ENCODE measurements around the gene S100PBP. TPM values are rescaled to one million over a fixed set of nuclear protein-coding genes. Genes with fewer than 3 reads are reported as not detected.

S100PBP gene
- total and polyA plus RNA-seq, 2 donors (not counting 1 experiment from before 2014, with no cell fraction given): 36.3 to 41.8 TPM

DNA sequence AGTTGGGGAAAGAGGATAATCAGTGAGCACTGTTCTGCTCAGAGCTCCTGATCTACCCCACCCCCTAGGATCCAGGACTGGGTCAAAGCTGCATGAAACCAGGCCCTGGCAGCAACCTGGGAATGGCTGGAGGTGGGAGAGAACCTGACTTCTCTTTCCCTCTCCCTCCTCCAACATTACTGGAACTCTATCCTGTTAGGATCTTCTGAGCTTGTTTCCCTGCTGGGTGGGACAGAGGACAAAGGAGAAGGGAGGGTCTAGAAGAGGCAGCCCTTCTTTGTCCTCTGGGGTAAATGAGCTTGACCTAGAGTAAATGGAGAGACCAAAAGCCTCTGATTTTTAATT lies 43.0 kb upstream of the S100PBP start:
- Histone ChIP-seq H3K9ac (ENCODE audit: insufficient read depth, low read length) (no peak overlapping the region), H3K4me1 (ENCODE audit: control insufficient read depth, extremely low read depth, insufficient read depth, low read length) (peaks cover 3% of the 10 kb centered on the region), H3K9me3 (ENCODE audit: control insufficient read depth, insufficient read depth, low read depth, low read length) (no peaks in the 10 kb centered on the region), H4K20me1 (ENCODE audit: control insufficient read depth, extremely low read depth, insufficient read depth, low read length) (no peaks in the 10 kb centered on the region), H3K36me3 (ENCODE audit: control insufficient read depth, insufficient read depth, low read length) (peaks cover 23% of the 10 kb centered on the region), H3K79me2 (ENCODE audit: control insufficient read depth, insufficient read depth, low read length) (no peaks in the 10 kb centered on the region), H3K4me3 (replicated peaks in 1 of 4; ENCODE audit: control extremely low read depth in 1 of 4, insufficient read depth in 1 of 4, low read depth in 3 of 4, low read length in 4 of 4) (no peak overlapping the region), H3K27me3 (ENCODE audit: control insufficient read depth, insufficient read depth, low read length) (no peaks in the 10 kb centered on the region), H2AFZ (ENCODE audit: low read length) (no peak overlapping the region), H3K4me2 (ENCODE audit: extremely low read depth, insufficient read depth, low read length) (no peak overlapping the region), H3K27ac (ENCODE audit: insufficient read depth, low read length) (no peak overlapping the region)
- TF ChIP-seq CTCF (conservative IDR thresholded peaks at IDR 0.05 in 1 of 2, IDR thresholded peaks at IDR 0.05 in 1 of 2; ENCODE audit: low read depth in 1 of 2, low read length in 2 of 2) (no peak), EZH2 (IDR thresholded peaks at IDR 0.05; ENCODE audit: low read length, missing control alignments) (no peak)
- DNase-seq (ENCODE audit: low read depth in 2 of 2): no peak

DNA sequence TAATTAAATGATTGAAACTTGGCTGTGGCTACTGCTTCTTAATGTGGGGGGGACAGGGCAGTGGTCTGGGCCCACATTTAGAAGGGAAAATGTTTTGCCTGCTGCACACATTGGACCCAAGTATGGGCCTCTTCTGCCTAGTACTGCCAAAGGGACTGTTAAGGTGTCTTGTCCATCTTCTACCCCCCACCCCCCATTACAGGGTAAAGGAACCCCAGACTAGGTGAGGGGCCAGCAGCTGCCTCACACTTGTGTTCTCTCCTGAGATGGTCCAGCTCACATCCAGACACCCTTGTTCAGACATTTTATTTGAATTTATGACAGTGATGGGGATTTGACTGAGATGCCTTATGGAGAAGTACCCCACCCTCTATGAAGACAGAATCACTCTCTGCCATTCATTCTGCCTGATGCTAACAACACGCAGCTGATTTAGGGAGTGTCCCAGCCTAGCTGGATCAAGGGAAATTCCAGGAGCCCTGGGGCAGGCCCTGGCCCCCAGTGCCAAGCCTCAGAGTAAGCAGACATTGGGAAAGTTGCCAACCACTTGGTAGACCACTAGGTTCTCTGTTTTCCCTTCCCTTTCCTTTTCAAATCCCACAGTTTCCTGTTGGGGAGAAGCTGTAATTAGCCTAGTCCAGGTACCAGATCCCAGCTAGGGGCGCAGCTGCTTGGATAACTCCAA lies 42.4 kb upstream of the S100PBP start:
- H4K20me1 ChIP-seq (ENCODE audit: control insufficient read depth, extremely low read depth, insufficient read depth, low read length): no peaks in the 10 kb centered on the region
- DNase-seq (ENCODE audit: low read depth in 2 of 2): peak; percentile 61 to 79
- H3K36me3 ChIP-seq (ENCODE audit: control insufficient read depth, insufficient read depth, low read length): peaks cover 28% of the 10 kb centered on the region
- no peaks in the 10 kb centered on the region for H3K4me1 ChIP-seq (ENCODE audit: control insufficient read depth, extremely low read depth, insufficient read depth, low read length)
- H3K79me2 ChIP-seq (ENCODE audit: control insufficient read depth, insufficient read depth, low read length): no peaks in the 10 kb centered on the region
- TF ChIP-seq CTCF (conservative IDR thresholded peaks at IDR 0.05 in 1 of 2, IDR thresholded peaks at IDR 0.05 in 1 of 2; ENCODE audit: low read depth in 1 of 2, low read length in 2 of 2) (no peak), EZH2 (IDR thresholded peaks at IDR 0.05; ENCODE audit: low read length, missing control alignments) (no peak)
- no peak overlapping the region for H3K4me2 ChIP-seq (ENCODE audit: extremely low read depth, insufficient read depth, low read length)
- no peak overlapping the region for H3K9ac ChIP-seq (ENCODE audit: insufficient read depth, low read length)
- H3K4me3 ChIP-seq (replicated peaks in 1 of 4; ENCODE audit: control extremely low read depth in 1 of 4, insufficient read depth in 1 of 4, low read depth in 3 of 4, low read length in 4 of 4): no peak overlapping the region
- H2AFZ ChIP-seq (ENCODE audit: low read length): no peak overlapping the region
- H3K27me3 ChIP-seq (ENCODE audit: control insufficient read depth, insufficient read depth, low read length): no peaks in the 10 kb centered on the region
- H3K9me3 ChIP-seq (ENCODE audit: control insufficient read depth, insufficient read depth, low read depth, low read length): no peaks in the 10 kb centered on the region
- peak overlapping the region; percentile 0 for H3K27ac ChIP-seq (ENCODE audit: insufficient read depth, low read length)

GRCh38 chr1:32775640-32776337 lies 41.7 kb upstream of the S100PBP start:
- Histone ChIP-seq H3K79me2 (ENCODE audit: control insufficient read depth, insufficient read depth, low read length) (no peaks in the 10 kb centered on the region), H2AFZ (ENCODE audit: low read length) (no peak overlapping the region), H3K4me2 (ENCODE audit: extremely low read depth, insufficient read depth, low read length) (no peak overlapping the region), H3K27me3 (ENCODE audit: control insufficient read depth, insufficient read depth, low read length) (no peaks in the 10 kb centered on the region), H3K36me3 (ENCODE audit: control insufficient read depth, insufficient read depth, low read length) (peaks cover 35% of the 10 kb centered on the region), H4K20me1 (ENCODE audit: control insufficient read depth, extremely low read depth, insufficient read depth, low read length) (no peaks in the 10 kb centered on the region), H3K9ac (ENCODE audit: insufficient read depth, low read length) (no peak overlapping the region), H3K4me1 (ENCODE audit: control insufficient read depth, extremely low read depth, insufficient read depth, low read length) (no peaks in the 10 kb centered on the region), H3K4me3 (replicated peaks in 1 of 4; ENCODE audit: control extremely low read depth in 1 of 4, insufficient read depth in 1 of 4, low read depth in 3 of 4, low read length in 4 of 4) (no peak overlapping the region), H3K27ac (ENCODE audit: insufficient read depth, low read length) (peak overlapping the region; percentile 0), H3K9me3 (ENCODE audit: control insufficient read depth, insufficient read depth, low read depth, low read length) (no peaks in the 10 kb centered on the region)
- no peak for TF ChIP-seq EZH2 (IDR thresholded peaks at IDR 0.05; ENCODE audit: low read length, missing control alignments)
- TF ChIP-seq CTCF (conservative IDR thresholded peaks at IDR 0.05 in 1 of 2, IDR thresholded peaks at IDR 0.05 in 1 of 2; ENCODE audit: low read depth in 1 of 2, low read length in 2 of 2): no peak
- peak in 1 of 2 donors; percentile 85 for DNase-seq (ENCODE audit: low read depth in 2 of 2)
